HG03103 (cell line): ENCODE data around the gene C16orf89.
"Not testable (repeated sequence)": the region's sequence is repeated elsewhere in the genome, so short reads cannot be mapped to it uniquely, and the experiment has no call there.

ENCODE experiments used
- ATAC-seq: cut with Tn5 transposase; IDR thresholded peaks from one replicate; pipeline ENCODE4 v1.9.1; 2021; ENCODE audit warnings: low read depth; ENCODE audit not compliant: unreplicated experiment

The C16orf89 gene

DNA sequence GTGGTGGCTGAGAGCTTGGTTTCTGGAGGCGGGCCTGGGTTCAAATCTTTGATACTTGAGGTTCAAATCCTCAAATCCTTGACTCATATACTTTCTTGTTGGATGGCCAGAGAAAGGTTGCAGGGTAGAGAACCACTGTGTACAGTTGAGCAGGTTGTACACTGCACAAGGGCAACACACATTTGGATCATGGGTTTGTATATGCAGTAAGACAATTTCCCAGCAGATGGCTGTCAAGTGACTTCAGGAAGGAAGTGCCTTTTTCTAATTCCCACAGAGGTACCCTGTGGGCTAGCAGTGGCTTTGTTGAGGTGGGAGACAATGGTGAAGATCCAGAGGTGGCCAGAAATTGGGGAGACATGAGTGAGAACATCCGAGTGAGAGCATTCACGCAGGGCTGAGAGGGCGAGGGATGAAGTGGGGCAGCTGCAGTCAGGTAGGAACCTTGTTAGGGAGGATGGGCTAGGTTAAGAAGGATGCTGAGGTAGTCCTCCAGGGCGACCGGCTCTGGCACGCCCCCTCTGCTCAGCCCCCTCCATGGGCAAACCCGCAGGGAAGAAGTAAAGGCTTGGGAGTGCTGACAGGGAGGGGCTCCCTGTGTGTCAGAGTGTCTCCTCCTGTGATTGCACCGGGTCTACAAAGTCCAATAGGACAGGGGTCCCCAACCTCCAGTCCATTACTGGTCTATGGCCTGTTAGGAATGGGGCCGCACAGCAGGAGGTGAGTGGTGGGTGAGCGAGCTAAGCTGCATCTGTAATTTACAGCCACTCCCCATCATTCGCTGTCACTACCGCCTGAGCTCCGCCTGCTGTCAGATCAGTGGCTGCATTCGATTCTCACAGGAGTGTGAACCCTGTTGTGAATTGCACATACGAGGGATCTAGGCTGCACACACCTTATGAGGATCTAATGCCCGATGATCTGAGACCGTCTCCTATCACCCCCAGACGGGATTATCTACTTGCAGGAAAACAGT, 2.7 kb downstream of the C16orf89 start:
- no peak for ATAC-seq

DNA sequence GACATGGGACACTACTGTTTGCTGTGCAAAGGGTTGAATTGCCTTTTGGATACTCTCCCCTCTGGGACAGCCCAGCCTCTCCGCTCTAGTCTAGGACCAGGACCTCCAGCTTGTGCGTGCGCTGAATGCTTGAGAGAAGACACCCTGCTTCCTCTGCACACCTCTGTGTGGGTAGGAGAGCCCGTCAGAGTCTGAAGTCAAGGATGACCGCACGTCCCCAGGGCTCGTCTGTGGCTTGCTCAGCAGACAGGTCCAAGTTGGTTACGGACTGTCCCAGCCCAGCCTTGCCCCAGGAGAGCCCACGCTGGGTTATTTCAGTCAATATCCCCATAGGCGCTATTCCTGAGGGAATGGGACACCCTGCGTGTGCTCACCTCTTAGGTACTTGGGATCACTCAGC, 3.7 kb downstream of the C16orf89 start:
- no peak for ATAC-seq

DNA sequence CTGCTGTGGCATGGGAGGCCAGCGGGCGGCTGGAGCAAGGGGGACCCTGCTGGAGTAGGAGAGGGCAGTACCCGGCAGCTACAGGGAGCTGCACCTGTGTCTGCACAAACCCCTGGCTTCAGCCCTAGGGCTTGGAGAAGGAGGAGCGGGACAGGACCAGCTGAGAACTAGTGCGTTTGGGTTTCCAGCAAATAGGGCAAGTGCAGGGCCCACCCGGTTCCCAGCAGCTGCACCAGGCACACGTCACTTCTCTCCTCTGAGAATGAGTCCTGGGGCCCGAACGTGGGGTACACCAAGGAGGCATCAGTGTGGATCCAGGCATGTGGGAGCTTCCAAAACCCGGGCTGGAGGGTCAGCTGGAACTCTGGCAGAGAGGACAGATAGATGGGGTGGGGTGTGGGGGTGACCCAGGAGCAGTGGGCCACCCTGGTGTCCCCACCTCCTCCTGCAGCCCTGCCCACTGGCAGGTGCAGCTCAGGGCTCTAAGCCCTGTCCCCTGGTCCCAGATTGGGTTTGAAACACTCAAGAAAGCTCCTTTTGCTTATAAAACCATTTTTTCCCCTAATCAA, 5.6 kb downstream of the C16orf89 start:
- no peak for ATAC-seq

GRCh38 chr16:5059386-5060072, 6.2 kb downstream of the C16orf89 start:
- no peak for ATAC-seq

DNA sequence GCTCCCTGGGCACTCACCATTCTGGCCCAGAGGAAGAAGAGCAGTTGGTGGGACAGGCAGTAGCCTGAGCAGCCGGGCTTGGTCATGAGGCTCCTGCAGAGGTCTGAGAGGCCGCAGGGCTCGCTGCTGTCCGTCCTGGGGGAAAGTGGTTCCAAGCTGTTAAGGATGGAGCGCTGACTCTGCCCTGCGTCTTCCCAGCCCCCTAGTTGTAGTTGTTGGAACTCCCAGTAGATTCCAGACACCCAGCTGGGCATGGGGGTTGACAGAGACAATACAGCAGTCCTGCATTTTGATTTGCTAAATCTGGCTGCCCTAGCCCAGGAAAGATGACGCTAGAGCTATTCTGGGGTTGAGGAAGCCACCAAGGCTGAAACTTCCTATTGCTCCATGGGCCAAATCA, 7.3 kb downstream of the C16orf89 start:
- no peak for ATAC-seq

DNA sequence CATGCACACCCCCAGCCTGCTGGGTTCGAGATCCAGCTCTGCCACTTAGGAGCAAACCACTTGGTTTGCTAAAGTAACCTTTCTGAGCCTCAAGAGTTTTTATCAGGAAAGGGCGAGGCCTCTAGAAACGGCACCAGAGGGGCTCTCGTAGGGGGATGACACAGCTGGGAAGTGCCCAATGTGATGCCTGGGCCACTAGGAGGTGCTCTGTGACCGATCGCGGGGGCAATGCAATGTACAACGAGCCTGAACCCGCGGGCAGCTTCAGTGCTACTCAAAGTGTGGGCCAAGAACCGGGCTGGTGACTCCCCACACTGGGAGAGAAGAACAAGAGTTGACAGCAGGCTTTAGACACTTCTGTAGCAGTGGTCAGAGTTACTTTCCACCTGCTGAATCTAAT, 9.4 kb downstream of the C16orf89 start:
- peak; percentile 63 for ATAC-seq

GRCh38 chr16:5054876-5055865, 10.6 kb downstream of the C16orf89 start:
- ATAC-seq: no peak

DNA sequence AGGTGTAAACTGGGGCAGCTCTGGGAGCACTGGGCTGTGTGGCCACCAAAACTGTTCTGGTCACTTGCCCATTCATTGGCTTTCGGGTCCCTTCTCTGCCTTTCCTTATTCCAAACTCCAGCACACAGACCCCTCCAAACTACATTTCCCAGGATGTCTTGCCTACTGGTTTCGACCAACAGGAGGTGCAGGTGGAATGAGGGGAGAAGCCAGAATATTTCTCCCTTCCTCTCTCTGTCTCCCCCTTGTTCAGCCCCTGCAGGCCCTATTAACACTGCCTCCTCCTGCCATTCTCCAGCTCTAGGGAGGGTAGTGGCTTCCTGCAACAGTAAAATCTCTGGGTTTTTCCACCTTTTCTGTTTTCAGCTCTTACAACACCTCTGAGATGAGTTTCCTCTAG, 18.8 kb downstream of the C16orf89 start:
- ATAC-seq: no peak

GRCh38 chr16:5045499-5046115, 20.1 kb downstream of the C16orf89 start:
- no peak for ATAC-seq

- ATAC-seq: not testable (repeated sequence)
Observed at GRCh38 chr16:5044581-5044980, 21.2 kb downstream of the C16orf89 start.

DNA sequence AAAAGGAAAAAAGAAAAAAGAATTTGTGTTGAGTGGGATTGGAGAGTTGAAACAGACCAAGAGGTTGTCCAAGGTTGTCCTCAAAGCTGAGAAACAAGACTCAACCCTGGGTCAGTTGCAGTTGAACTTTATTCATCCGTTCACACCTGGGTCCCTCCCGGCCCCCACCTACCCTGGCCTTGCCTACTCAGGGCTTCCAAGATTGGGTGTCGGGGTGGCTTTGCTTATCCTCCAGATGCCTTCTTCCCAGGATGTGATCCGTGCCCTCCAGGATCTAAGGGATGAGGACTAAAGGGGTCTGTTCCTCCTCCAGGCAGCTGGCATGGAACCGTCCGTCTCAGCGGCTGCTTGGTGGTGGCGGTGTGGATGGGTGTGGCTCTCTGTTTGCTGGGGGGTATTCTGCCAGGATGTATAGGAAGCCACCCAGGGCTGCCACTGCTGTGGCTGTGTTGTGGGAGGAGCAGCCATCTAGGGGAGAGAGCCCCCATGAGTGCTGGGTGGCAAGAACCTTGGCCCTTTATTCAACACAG, 21.7 kb downstream of the C16orf89 start:
- ATAC-seq: no peak

GRCh38 chr16:5042574-5043171, 23.1 kb downstream of the C16orf89 start:
- ATAC-seq: no peak

DNA sequence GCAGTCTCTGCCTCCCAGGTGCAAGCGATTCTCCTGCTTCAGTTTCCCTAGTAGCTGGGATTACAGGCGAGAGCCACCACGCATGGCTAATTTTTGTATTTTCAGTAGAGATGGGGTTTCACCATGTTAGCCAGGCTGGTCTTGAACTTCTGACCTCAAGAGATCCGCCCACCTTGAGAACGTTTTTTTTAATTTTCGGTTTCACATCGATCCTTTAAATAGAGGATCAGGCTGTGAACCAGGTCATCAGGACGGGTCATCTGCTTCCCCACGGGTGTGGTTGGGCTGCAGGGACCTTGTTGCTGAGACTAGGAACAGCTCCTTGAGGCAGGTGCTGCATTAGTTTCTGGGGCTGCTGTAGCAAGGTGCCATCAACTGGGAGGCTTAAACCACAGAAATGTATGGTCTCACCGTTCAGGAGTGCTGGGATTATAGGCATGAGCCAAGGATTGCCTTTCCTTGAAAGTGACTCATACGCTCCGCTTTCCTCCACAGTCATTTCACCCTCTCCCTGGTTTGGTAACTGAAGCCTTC, 24.1 kb downstream of the C16orf89 start:
- ATAC-seq: peak; percentile 69

DNA sequence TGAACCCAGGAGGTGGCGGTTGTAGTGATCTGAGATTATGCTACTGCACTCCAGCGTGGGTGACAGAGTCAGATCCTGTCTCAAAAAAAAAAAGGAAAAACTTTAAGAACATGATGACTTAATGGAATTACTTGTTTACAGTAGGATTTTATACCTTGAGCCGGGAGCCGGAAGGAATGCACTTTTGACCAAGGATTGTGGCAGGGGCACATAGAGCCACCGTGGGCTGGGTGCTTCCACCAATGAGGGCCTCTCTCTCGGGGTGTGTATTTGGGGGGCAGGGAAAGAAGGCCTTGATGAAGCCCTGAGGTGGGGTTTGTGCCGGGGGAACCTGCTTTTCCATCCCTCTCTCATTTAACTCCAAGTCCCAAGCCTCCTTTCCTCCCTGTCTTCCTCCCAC, 25.3 kb downstream of the C16orf89 start:
- no peak for ATAC-seq

- ATAC-seq: no peak
Observed at GRCh38 chr16:5036228-5037156, 29.3 kb downstream of the C16orf89 start.

- no peak for ATAC-seq
Observed at GRCh38 chr16:5035909-5036227, 29.9 kb downstream of the C16orf89 start.

- no peak for ATAC-seq
Observed at GRCh38 chr16:5034167-5034523, 31.6 kb downstream of the C16orf89 start.
